IMR-90 (cell line): ENCODE measurements around the gene BCAS3. TPM values are rescaled to one million over a fixed set of nuclear protein-coding genes. Genes with fewer than 3 reads are reported as not detected.

Experiments
- ATAC-seq: fragments of 200-7000 bp; cut with Tn5 transposase; 2 replicates; pipeline ENCODE4 v1.9.1; 2020; ENCODE audit warnings: low read depth, mild to moderate bottlenecking, moderate library complexity
- BruUV-seq: library from RNA; stranded (reverse); fragments of 400-500 nt; replicated peaks from 2 replicates; lab custom pipeline; 2021; lab: Mats Ljungman, UMichigan
- CTCF ChIA-PET: fragments of 300-600 bp; formaldehyde crosslinking; extraction: SDS; loops from one replicate; lab custom pipeline; 2021; ENCODE audit warnings: antibody characterized with exemption; lab: Yijun Ruan, JAX
- POLR2A ChIA-PET: fragments of 300-600 bp; sonication (Branson Sonifier 250); formaldehyde crosslinking; loops from one replicate; lab custom pipeline; 2022; ENCODE audit warnings: antibody characterized with exemption; ENCODE audit not compliant: unreplicated experiment; lab: Charles Lee
- DNase-seq: peaks from one replicate; pipeline ENCODE4 v3.0.0; 2013
- H2AFZ ChIP-seq: replicated peaks from 2 replicates; pipeline ENCODE3; 2013; ENCODE audit warnings: low read length, mild to moderate bottlenecking; ENCODE audit not compliant: poor library complexity
- H2AK5ac ChIP-seq: 2 replicates; pipeline ENCODE4 v1.6.1; 2013; ENCODE audit warnings: low read depth, low read length, inconsistent platforms
- H2AK9ac ChIP-seq: replicated peaks from 2 replicates; pipeline ENCODE3; 2013; ENCODE audit warnings: mild to moderate bottlenecking, low read depth, low read length, moderate library complexity; ENCODE audit not compliant: poor library complexity
- H2BK120ac ChIP-seq: 2 replicates; pipeline ENCODE4 v1.6.1; 2013; ENCODE audit warnings: low read depth, low read length, inconsistent platforms
- H2BK15ac ChIP-seq: 3 replicates; pipeline ENCODE4 v1.6.1; 2013; ENCODE audit warnings: low read depth, low read length, inconsistent platforms
- H2BK20ac ChIP-seq: 2 replicates; pipeline ENCODE4 v1.6.1; 2013; ENCODE audit warnings: low read depth, mild to moderate bottlenecking, inconsistent platforms, low read length, moderate library complexity
- H2BK5ac ChIP-seq: 2 replicates; pipeline ENCODE4 v1.6.1; 2013; ENCODE audit warnings: mild to moderate bottlenecking, low read depth, low read length, inconsistent platforms; ENCODE audit not compliant: poor library complexity, severe bottlenecking
- H3K14ac ChIP-seq: replicated peaks from 2 replicates; pipeline ENCODE4 v1.6.1; 2013; ENCODE audit warnings: low read depth, low read length, inconsistent platforms
- H3K18ac ChIP-seq: 2 replicates; pipeline ENCODE4 v1.6.1; 2013; ENCODE audit warnings: low read depth, low read length, control low read depth
- H3K23ac ChIP-seq: 2 replicates; pipeline ENCODE4 v1.6.1; 2013; ENCODE audit warnings: low read depth, low read length, inconsistent platforms
- H3K27ac ChIP-seq: 2 replicates; pipeline ENCODE4 v1.5.1; 2013; ENCODE audit warnings: mild to moderate bottlenecking, control low read depth, low read length; ENCODE audit not compliant: insufficient read depth
- H3K27me3 ChIP-seq: 2 replicates; pipeline ENCODE4 v1.6.1; 2013; ENCODE audit warnings: low read length; ENCODE audit not compliant: control insufficient read depth, insufficient read depth
- H3K36me3 ChIP-seq: 2 replicates; pipeline ENCODE4 v1.6.1; 2013; ENCODE audit warnings: low read length, mixed read lengths; ENCODE audit not compliant: control insufficient read depth, insufficient read depth
- H3K4ac ChIP-seq: 2 replicates; pipeline ENCODE4 v1.6.1; 2013; ENCODE audit warnings: low read depth, low read length, inconsistent platforms
- H3K4me1 ChIP-seq: 2 replicates; pipeline ENCODE4 v1.6.1; 2013; ENCODE audit warnings: low read length, mixed read lengths; ENCODE audit not compliant: control insufficient read depth, insufficient read depth
- H3K4me2 ChIP-seq: 2 replicates; pipeline ENCODE4 v1.6.1; 2013; ENCODE audit warnings: low read depth, mild to moderate bottlenecking, control low read depth, low read length, moderate library complexity
- H3K4me3 ChIP-seq: 2 replicates; pipeline ENCODE4 v1.5.1; 2013; ENCODE audit warnings: low read depth, mild to moderate bottlenecking, control low read depth, low read length, moderate library complexity; ENCODE audit not compliant: insufficient read depth
- H3K56ac ChIP-seq: 2 replicates; pipeline ENCODE4 v1.6.1; 2013; ENCODE audit warnings: low read length, inconsistent platforms; ENCODE audit not compliant: insufficient read depth; ENCODE audit errors: extremely low read depth
- H3K79me1 ChIP-seq, 2 experiments: 2 replicates each; pipeline ENCODE4 v1.6.1; 2013; ENCODE audit warnings: low read length in 2 of 2, inconsistent platforms in 1 of 2, low read depth in 1 of 2
- H3K9ac ChIP-seq: 2 replicates; pipeline ENCODE4 v1.6.1; 2013; ENCODE audit warnings: low read depth, low read length, control low read depth
- H3K9me1 ChIP-seq: 2 replicates; pipeline ENCODE4 v1.6.1; 2013; ENCODE audit warnings: low read length, inconsistent platforms; ENCODE audit not compliant: insufficient read depth
- H3K9me3 ChIP-seq: 2 replicates; pipeline ENCODE4 v1.6.1; 2013; ENCODE audit warnings: low read length; ENCODE audit not compliant: control insufficient read depth, insufficient read depth
- H4K20me1 ChIP-seq: 2 replicates; pipeline ENCODE4 v1.6.1; 2013; ENCODE audit warnings: low read length, inconsistent platforms; ENCODE audit not compliant: insufficient read depth
- H4K5ac ChIP-seq: 2 replicates; pipeline ENCODE4 v1.6.1; 2013; ENCODE audit warnings: mild to moderate bottlenecking, low read depth, low read length, control low read depth
- H4K8ac ChIP-seq, 2 experiments: 2 replicates each; pipeline ENCODE4 v1.6.1; 2013; ENCODE audit warnings: low read depth in 2 of 2, low read length in 2 of 2, control low read depth in 1 of 2, inconsistent platforms in 1 of 2
- H4K91ac ChIP-seq: 2 replicates; pipeline ENCODE4 v1.6.1; 2013; ENCODE audit warnings: low read depth, low read length, inconsistent platforms; ENCODE audit not compliant: insufficient read depth
- CTCF ChIP-seq: conservative IDR thresholded peaks from 2 replicates; pipeline ENCODE4 v1.5.1; 2012; ENCODE audit warnings: mild to moderate bottlenecking, low read depth, low read length, improper control_type of control experiment
- FOS ChIP-seq: fragments of 150-350 bp; IDR thresholded peaks from 2 replicates; pipeline ENCODE4 v1.6.1; 2016; ENCODE audit warnings: low read depth, low read length
- MAFK ChIP-seq: IDR thresholded peaks from 2 replicates; pipeline ENCODE4 v1.6.1; 2012; ENCODE audit warnings: low read depth, low read length, improper control_type of control experiment
- MAZ ChIP-seq: IDR thresholded peaks from 2 replicates; pipeline ENCODE4 v1.6.1; 2012; ENCODE audit warnings: low read depth, mild to moderate bottlenecking, low read length, improper control_type of control experiment, moderate library complexity, borderline replicate concordance
- RAD21 ChIP-seq: IDR thresholded peaks from 2 replicates; pipeline ENCODE4 v1.6.1; 2012; ENCODE audit warnings: low read length, improper control_type of control experiment
- RFX5 ChIP-seq: IDR thresholded peaks from 2 replicates; pipeline ENCODE4 v1.8.0; 2012; ENCODE audit warnings: low read depth, mild to moderate bottlenecking, low read length, moderate library complexity
- SMC3 ChIP-seq: fragments of 150-350 bp; IDR thresholded peaks from 2 replicates; pipeline ENCODE4 v1.6.1; 2016; ENCODE audit warnings: low read depth, mild to moderate bottlenecking, antibody characterized with exemption, low read length, moderate library complexity
- WGBS, 2 experiments: methylation state at CpG; one replicate each; pipeline versions ENCODE4 v1.1.5 to v1.1.7; 2013; ENCODE audit warnings: missing lambda C conversion rate in 2 of 2; ENCODE audit not compliant: insufficient read length in 1 of 2; ENCODE audit errors: extremely low coverage in 2 of 2; 5-methylcytosine and 5-hydroxymethylcytosine counted together
- dilution Hi-C: fragments of 300-500 bp; cut with HindIII; formaldehyde crosslinking; loops from one replicate; pipeline ENCODE4 v1.14.3; 2018; ENCODE audit warnings: low sequenced_read_pairs; ENCODE audit not compliant: unreplicated experiment
- in situ Hi-C: fragments of 300-500 bp; cut with MboI; formaldehyde crosslinking; loops from 3 replicates; pipeline ENCODE4 v1.14.3; 2019; ENCODE audit warnings: low sequenced_read_pairs, inconsistent platforms, mixed read lengths
- intact Hi-C: fragments of 100-400 bp; cut with micrococcal nuclease; formaldehyde crosslinking; loops from 2 replicates; pipeline ENCODE4 v1.10.0; 2022
- polyA plus RNA-seq, 3 experiments: library from polyadenylated mRNA; depleted of rRNA; stranded (reverse); fragments of >200 nt; gene quantifications; 2 replicates each; pipeline ENCODE4 v1.2.3, GENCODE V29; 2012; ENCODE audit warnings: low replicate concordance in 1 of 3
- total RNA-seq: library from RNA; depleted of rRNA; stranded (reverse); fragments of >200 nt; gene quantifications from 2 replicates; pipeline ENCODE4 v1.2.3, GENCODE V29; 2012

BCAS3 gene
- total and polyA plus RNA-seq, 2 of the 4 experiments (the other 2 are of a cell fraction) = 6.3 to 27.1 TPM

DNA sequence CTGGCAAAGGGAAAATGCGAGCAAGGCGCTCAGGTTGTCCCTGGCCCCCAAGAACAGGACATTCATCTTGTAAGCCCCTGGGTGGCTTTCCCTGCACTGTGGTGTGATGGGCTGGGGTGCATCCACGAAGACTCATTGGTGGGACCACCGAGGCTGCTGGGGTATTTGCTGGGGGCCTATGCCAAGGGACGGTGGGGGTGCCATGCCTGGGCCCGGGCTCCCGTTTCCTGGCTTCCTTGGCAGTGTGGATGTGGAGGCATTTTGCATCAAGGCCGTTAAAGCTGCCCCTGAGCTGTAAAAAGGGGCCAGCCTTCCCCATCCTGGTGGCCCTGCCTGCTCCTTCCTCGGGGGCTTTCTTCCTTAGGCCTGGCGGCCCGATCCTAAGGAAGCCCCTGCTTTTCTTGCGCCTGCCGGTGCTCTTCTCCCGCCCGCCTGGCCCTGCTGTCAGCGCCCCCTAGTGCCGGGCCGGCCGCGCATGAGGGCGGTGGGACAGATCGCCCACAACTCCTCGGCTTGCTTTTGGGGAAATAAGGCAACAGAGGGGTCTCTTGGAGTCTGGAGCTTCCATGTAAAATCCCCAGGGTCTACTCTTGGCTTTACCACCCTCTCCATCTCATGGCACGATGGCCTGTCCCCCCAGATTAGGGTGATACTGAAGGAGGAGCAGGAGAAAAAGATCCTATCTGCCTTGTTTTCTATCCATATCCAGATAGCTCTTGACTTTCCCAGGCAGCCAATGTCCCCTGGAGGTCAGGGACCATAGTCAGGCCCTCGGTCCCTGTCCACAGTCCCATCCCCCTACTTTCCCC lies 712.2 kb downstream of the BCAS3 start:
- Histone ChIP-seq H2AFZ (peak overlapping the region; percentile 91), H3K27me3 (no peaks in the 10 kb centered on the region), H3K23ac (peak overlapping the region; percentile 94), H2AK5ac (peak overlapping the region; percentile 97), H3K14ac (peak overlapping the region; percentile 96), H4K5ac (peak overlapping the region; percentile 70), H3K9me3 (no peaks in the 10 kb centered on the region), H3K9ac (0 out of 2 replicates have a peak overlapping the region, but pooled peaks have one; percentile 23), H3K4me3 (no peak overlapping the region), H2BK15ac (peak overlapping the region; percentile 83; the same call in 2 of the 3 replicates), H3K79me1 (peaks cover 10 to 91% of the 10 kb centered on the region in 2 experiments), H3K4me1 (peaks cover 19% of the 10 kb centered on the region), H4K20me1 (peaks cover 6% of the 10 kb centered on the region; the same call in 1 of the 2 replicates), H3K9me1 (peaks cover 35% of the 10 kb centered on the region), H4K8ac (peak overlapping the region; percentile 15 to 94), H2BK20ac (peak overlapping the region; percentile 97), H3K4me2 (no peak overlapping the region), H2BK120ac (peak overlapping the region; percentile 97), H3K18ac (peak overlapping the region; percentile 61; the same call in 1 of the 2 replicates), H2AK9ac (peak overlapping the region; percentile 96), H3K4ac (peak overlapping the region; percentile 92), H4K91ac (peak overlapping the region; percentile 82), H3K27ac (peak overlapping the region; percentile 9; the same call in 1 of the 2 replicates), H2BK5ac (no peak overlapping the region), H3K36me3 (peaks cover 2% of the 10 kb centered on the region; the same call in 1 of the 2 replicates), H3K56ac (no peak overlapping the region)
- ATAC-seq = peak; percentile 72
- intact Hi-C loops (loop anchor here (2.0 to 10.0 kb wide), 4 partner anchors 81 to 485 kb away; no protein-coding TSS in a partner anchor), dilution Hi-C loops (no loop called here), in situ Hi-C loops (loop anchor here (5.0 kb wide), 3 partner anchors 78 to 388 kb away; no protein-coding TSS in a partner anchor)
- DNase-seq = peak; percentile 41
- POLR2A ChIA-PET = no interaction called here
- WGBS, 2 experiments = 67% methylated on average over 3 of the region's 25 CpGs; no CpG with 5 or more reads in 1 of the 2 experiments
- CTCF ChIA-PET = interaction anchor here (1.4 kb wide), 1 partner anchor 8 kb away, joined by 4 read pairs; no protein-coding TSS in a partner anchor
- TF ChIP-seq RAD21 = peak; percentile 89
- peak; percentile 39; the same call in 1 of the 2 replicates for TF ChIP-seq MAZ
- no peak for TF ChIP-seq RFX5
- TF ChIP-seq FOS = no peak
- peak; percentile 86 for TF ChIP-seq SMC3
- peak; percentile 85 for TF ChIP-seq CTCF
- no peak for TF ChIP-seq MAFK
- BruUV-seq = no TSS peak
